AG09309 (cell line): ENCODE measurements around the gene CAPZB.

Experiments used
- DNase-seq: peaks from one replicate; pipeline ENCODE4 v3.0.0-alpha.2; 2010; ENCODE audit warnings: low read depth
- H3K4me3 ChIP-seq: 2 replicates; pipeline ENCODE4 v1.5.1; 2011; ENCODE audit warnings: mild to moderate bottlenecking, low read depth, low read length, moderate library complexity; ENCODE audit not compliant: control insufficient read depth
- CTCF ChIP-seq: IDR thresholded peaks from 2 replicates; pipeline ENCODE4 v1.5.1; 2011; ENCODE audit warnings: mild to moderate bottlenecking, low read depth, low read length, inconsistent platforms; ENCODE audit not compliant: insufficient read depth, control insufficient read depth; ENCODE audit errors: missing control alignments

The CAPZB gene

GRCh38 chr1:19352839-19353238, 132.5 kb downstream of the CAPZB start:
- H3K4me3 ChIP-seq, result no peak overlapping the region
- no peak for DNase-seq
- no peak for TF ChIP-seq CTCF

DNA sequence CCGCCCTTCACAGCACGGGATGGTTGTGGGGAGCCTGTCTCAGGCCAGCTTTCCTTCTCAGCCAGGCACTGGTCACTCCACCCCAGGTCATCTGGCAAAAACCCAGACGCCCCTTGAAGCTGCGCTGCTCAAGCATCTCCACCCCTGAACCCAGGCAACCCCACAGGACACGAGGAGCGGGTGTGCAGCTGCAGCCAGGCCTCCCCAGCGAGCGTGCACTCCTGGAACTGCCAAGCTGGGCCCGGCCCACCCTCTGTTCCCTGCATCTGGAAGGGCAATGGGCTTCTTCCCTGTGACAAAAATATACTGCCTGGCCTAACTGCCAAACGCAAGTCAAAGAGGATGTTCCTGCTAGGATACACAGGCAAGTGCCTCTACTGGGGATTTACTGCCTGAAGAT, 133.5 kb downstream of the CAPZB start:
- H3K4me3 ChIP-seq, result no peak overlapping the region
- no peak for TF ChIP-seq CTCF
- DNase-seq, result no peak

GRCh38 chr1:19350566-19350965, 134.8 kb downstream of the CAPZB start:
- no peak for TF ChIP-seq CTCF
- DNase-seq, result no peak
- H3K4me3 ChIP-seq, result no peak overlapping the region

GRCh38 chr1:19349999-19350398, 135.3 kb downstream of the CAPZB start:
- no peak for TF ChIP-seq CTCF
- DNase-seq, result no peak
- no peak overlapping the region for H3K4me3 ChIP-seq

DNA sequence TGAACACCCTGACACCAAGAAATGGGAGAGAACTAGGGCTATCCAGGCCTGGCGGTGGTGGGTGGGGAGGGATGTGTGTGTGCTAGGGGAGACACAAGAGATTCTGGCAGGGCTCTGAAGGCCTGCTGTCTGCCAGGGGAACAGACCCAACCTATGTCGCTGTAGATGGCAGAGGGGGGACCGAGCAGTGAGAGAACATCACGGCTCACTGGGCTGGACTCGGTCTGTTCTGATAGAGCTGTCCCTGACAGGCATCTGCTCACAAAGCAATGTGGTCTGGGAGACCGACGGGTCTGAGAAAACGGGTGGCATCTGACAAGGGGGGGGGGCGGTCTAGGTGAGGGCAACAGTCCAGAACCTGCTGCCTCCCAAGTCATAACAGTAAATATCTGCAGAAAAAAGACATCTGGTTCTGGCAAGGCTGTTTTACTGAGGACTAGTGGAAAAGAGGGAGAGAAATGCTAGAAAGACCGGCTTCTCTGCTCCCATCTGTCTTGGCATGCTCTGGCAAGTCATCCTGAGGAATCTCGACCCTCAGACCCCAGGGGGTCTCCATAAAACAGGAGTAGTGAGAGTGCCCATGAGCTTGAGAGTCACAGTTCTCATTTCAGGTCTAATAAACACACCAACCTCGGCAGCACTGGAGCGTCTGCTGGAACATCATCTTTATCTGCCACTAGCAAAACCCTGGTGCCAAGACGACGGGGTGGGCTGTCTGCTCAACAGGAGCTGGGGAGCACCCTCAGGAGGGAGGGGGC, 136.7 kb downstream of the CAPZB start:
- no peak for TF ChIP-seq CTCF
- no peak overlapping the region for H3K4me3 ChIP-seq
- no peak for DNase-seq

DNA sequence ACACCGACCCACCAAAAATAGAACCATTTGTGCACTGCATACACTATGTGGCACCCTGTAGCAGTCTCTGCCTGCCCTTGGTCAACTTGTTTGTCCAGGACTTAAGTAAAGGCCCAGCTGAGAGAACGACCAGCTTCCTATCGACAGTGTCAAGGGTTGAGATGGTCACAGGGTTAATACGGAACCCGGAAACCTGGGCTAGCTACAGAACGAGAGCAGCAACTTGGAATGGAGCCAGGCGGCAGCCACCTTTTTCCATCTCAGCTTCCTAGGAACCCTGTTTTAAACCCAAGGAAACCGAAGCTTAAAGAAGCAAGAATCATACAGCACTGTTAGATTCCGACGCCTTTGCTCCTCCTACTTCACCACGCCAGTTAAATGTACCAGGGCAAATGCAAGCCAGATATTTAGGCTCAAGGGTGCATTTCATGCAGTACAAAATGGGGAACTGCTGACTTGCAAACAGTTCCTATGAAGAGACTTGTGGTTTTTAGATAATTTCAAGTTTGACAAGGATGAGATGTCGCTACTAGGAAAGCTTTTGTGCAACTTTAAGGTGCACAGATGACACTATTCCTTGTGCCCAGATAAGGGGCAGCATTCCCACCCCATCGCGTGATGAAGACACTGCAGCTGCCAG, 137.7 kb downstream of the CAPZB start:
- no peak overlapping the region for H3K4me3 ChIP-seq
- TF ChIP-seq CTCF, result no peak
- no peak for DNase-seq
